Urinary bladder (tissue), 4 donors: ENCODE results near the gene LHFPL6. TPM values are rescaled to one million over a fixed set of nuclear protein-coding genes. Genes with fewer than 3 reads are reported as not detected.

ENCODE experiments used
- DNase-seq: peaks from one replicate; pipeline ENCODE4 v3.0.0-alpha.2; 2015; ENCODE audit errors: extremely low spot score
- H3K27ac ChIP-seq: one replicate; pipeline ENCODE4 v1.5.1; 2013; ENCODE audit warnings: low read depth, mild to moderate bottlenecking, moderate library complexity
- H3K36me3 ChIP-seq: one replicate; pipeline ENCODE4 v1.6.1; 2013; ENCODE audit warnings: mild to moderate bottlenecking, moderate library complexity; ENCODE audit not compliant: insufficient read depth
- H3K4me1 ChIP-seq: one replicate; pipeline ENCODE4 v1.6.1; 2013; ENCODE audit warnings: mild to moderate bottlenecking, moderate library complexity; ENCODE audit not compliant: insufficient read depth
- H3K4me3 ChIP-seq: one replicate; pipeline ENCODE4 v1.5.1; 2013; ENCODE audit warnings: low read depth, low read length
- WGBS: extraction: QIAGEN DNeasy Blood & Tissue Kit; methylation state at CpG from one replicate; pipeline ENCODE4 v1.1.7; 2013; 5-methylcytosine and 5-hydroxymethylcytosine counted together
- polyA plus RNA-seq: library from polyadenylated mRNA; stranded (reverse); fragments of 200-250 nt; gene quantifications from one replicate; pipeline ENCODE4 v1.2.3, GENCODE V29; 2013
- total RNA-seq: library from RNA; depleted of rRNA; stranded (reverse); fragments of >200 nt; gene quantifications from one replicate; pipeline ENCODE4 v1.2.3, GENCODE V29; 2014
- donor health status: healthy with polysubstance abuse.
- donor health status: healthy.

The LHFPL6 gene
- total and polyA plus RNA-seq, 2 donors, result 84.3 to 89.9 TPM

GRCh38 chr13:39506559-39507390 is 96.2 kb downstream of the LHFPL6 start:
- DNase-seq, result peak; percentile 54
- H3K4me3 ChIP-seq, result no peak overlapping the region
- H3K4me1 ChIP-seq, result no peaks in the 10 kb centered on the region
- no peaks in the 10 kb centered on the region for H3K36me3 ChIP-seq
- H3K27ac ChIP-seq, result no peak overlapping the region
- WGBS, result 35% methylated on average over 7 of the region's 7 CpGs

GRCh38 chr13:39505151-39505550 is 97.8 kb downstream of the LHFPL6 start:
- Histone ChIP-seq H3K36me3 (no peaks in the 10 kb centered on the region), H3K27ac (no peak overlapping the region), H3K4me3 (no peak overlapping the region), H3K4me1 (no peaks in the 10 kb centered on the region)
- WGBS, result 89% methylated on average over 5 of the region's 5 CpGs
- DNase-seq, result no peak

GRCh38 chr13:39503048-39503447 is 99.9 kb downstream of the LHFPL6 start:
- 97% methylated on average over 3 of the region's 3 CpGs for WGBS
- H3K4me1 ChIP-seq, result no peaks in the 10 kb centered on the region
- no peak overlapping the region for H3K4me3 ChIP-seq
- H3K27ac ChIP-seq, result no peak overlapping the region
- no peak for DNase-seq
- H3K36me3 ChIP-seq, result no peaks in the 10 kb centered on the region

- Histone ChIP-seq H3K4me1 (no peaks in the 10 kb centered on the region), H3K36me3 (no peaks in the 10 kb centered on the region), H3K4me3 (no peak overlapping the region), H3K27ac (no peak overlapping the region)
- 84% methylated on average over 3 of the region's 3 CpGs for WGBS
- no peak for DNase-seq
These were observed 101.2 kb downstream of the LHFPL6 start for GRCh38 chr13:39501702-39502324.

GRCh38 chr13:39499604-39500003 is 103.4 kb downstream of the LHFPL6 start:
- Histone ChIP-seq H3K4me1 (no peaks in the 10 kb centered on the region), H3K27ac (no peak overlapping the region), H3K36me3 (no peaks in the 10 kb centered on the region), H3K4me3 (no peak overlapping the region)
- 32% methylated on average over 3 of the region's 3 CpGs for WGBS
- DNase-seq, result no peak

- Histone ChIP-seq H3K27ac (no peak overlapping the region), H3K36me3 (no peaks in the 10 kb centered on the region), H3K4me3 (no peak overlapping the region), H3K4me1 (no peaks in the 10 kb centered on the region)
- WGBS, result 89% methylated on average over 9 of the region's 9 CpGs
- no peak for DNase-seq
These were observed 104.4 kb downstream of the LHFPL6 start for GRCh38 chr13:39498471-39499114.

GRCh38 chr13:39496506-39496905 is 106.5 kb downstream of the LHFPL6 start:
- DNase-seq, result no peak
- no peaks in the 10 kb centered on the region for H3K36me3 ChIP-seq
- no peaks in the 10 kb centered on the region for H3K4me1 ChIP-seq
- H3K4me3 ChIP-seq, result no peak overlapping the region
- no peak overlapping the region for H3K27ac ChIP-seq

GRCh38 chr13:39494633-39495032 is 108.4 kb downstream of the LHFPL6 start:
- Histone ChIP-seq H3K27ac (no peak overlapping the region), H3K4me3 (no peak overlapping the region), H3K4me1 (no peaks in the 10 kb centered on the region), H3K36me3 (no peaks in the 10 kb centered on the region)
- WGBS, result 89% methylated on average over 3 of the region's 3 CpGs
- DNase-seq, result no peak

GRCh38 chr13:39494006-39494405 is 109.0 kb downstream of the LHFPL6 start:
- no peak overlapping the region for H3K27ac ChIP-seq
- WGBS, result 72% methylated on average over 3 of the region's 3 CpGs
- H3K4me3 ChIP-seq, result no peak overlapping the region
- no peaks in the 10 kb centered on the region for H3K4me1 ChIP-seq
- no peaks in the 10 kb centered on the region for H3K36me3 ChIP-seq
- DNase-seq, result no peak

- Histone ChIP-seq H3K36me3 (no peaks in the 10 kb centered on the region), H3K27ac (no peak overlapping the region)
- WGBS, result 80% methylated on average over 6 of the region's 6 CpGs
These were observed 112.9 kb downstream of the LHFPL6 start for GRCh38 chr13:39490136-39490535.

GRCh38 chr13:39486758-39487157 is 116.2 kb downstream of the LHFPL6 start:
- no peak overlapping the region for H3K4me3 ChIP-seq
- H3K36me3 ChIP-seq, result no peaks in the 10 kb centered on the region
- no peak overlapping the region for H3K27ac ChIP-seq
- DNase-seq, result no peak
- H3K4me1 ChIP-seq, result peaks cover 2% of the 10 kb centered on the region

More at GRCh38 chr13:39490136-39490535, 112.9 kb downstream of the LHFPL6 start:
- Histone ChIP-seq H3K4me3 (no peak overlapping the region), H3K4me1 (no peaks in the 10 kb centered on the region)
- no peak for DNase-seq

- Histone ChIP-seq H3K4me1 (peaks cover 2% of the 10 kb centered on the region), H3K27ac (no peak overlapping the region), H3K36me3 (no peaks in the 10 kb centered on the region), H3K4me3 (no peak overlapping the region)
- no peak for DNase-seq
These were observed 117.7 kb downstream of the LHFPL6 start for GRCh38 chr13:39485314-39485700.

GRCh38 chr13:39484506-39485313 is 118.3 kb downstream of the LHFPL6 start:
- no peaks in the 10 kb centered on the region for H3K36me3 ChIP-seq
- 86% methylated on average over 4 of the region's 4 CpGs for WGBS
- H3K4me3 ChIP-seq, result no peak overlapping the region
- peaks cover 2% of the 10 kb centered on the region for H3K4me1 ChIP-seq
- H3K27ac ChIP-seq, result no peak overlapping the region
- DNase-seq, result no peak
